ENCODE data around the gene CELSR1.

DNA sequence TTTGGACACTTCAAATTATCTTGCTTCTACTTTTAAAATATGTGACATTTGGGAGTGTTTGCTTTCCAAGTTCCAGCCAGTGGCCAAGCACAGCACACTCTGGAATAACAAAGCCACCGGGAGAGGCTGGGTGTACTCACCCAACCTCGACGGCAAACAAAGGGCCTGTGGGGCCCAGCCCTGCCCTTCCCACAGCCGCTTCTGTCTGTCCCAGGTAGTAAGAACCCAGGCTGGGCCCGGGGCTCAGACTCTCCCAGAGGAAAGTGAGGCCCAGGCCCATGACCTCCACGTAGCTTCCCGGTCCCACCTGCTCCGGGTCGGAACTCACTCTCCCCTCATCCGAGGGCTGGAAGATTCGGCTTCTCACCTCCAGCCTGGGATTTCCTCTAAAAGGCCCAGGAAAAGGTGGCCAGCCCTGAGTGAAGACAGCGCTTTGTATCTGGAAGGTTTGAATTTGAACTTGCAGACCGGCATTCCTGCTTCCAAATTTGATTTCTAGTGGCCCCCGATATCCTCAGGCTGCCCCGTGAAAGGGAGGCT is 93.5 kb downstream of the CELSR1 start:
- TF ChIP-seq EZH2 (IDR thresholded peaks at IDR 0.05; ENCODE audit: low read depth): no peak
- TF ChIP-seq, protein P1, sequence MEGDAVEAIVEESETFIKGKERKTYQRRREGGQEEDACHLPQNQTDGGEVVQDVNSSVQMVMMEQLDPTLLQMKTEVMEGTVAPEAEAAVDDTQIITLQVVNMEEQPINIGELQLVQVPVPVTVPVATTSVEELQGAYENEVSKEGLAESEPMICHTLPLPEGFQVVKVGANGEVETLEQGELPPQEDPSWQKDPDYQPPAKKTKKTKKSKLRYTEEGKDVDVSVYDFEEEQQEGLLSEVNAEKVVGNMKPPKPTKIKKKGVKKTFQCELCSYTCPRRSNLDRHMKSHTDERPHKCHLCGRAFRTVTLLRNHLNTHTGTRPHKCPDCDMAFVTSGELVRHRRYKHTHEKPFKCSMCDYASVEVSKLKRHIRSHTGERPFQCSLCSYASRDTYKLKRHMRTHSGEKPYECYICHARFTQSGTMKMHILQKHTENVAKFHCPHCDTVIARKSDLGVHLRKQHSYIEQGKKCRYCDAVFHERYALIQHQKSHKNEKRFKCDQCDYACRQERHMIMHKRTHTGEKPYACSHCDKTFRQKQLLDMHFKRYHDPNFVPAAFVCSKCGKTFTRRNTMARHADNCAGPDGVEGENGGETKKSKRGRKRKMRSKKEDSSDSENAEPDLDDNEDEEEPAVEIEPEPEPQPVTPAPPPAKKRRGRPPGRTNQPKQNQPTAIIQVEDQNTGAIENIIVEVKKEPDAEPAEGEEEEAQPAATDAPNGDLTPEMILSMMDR (conservative IDR thresholded peaks at IDR 0.05): no peak
